GM19351 (cell line): Measurements from ENCODE around the gene BTRC.
"Not testable (repeated sequence)": the region's sequence is repeated elsewhere in the genome, so short reads cannot be mapped to it uniquely, and the experiment has no call there.

Experiments used
- ATAC-seq: cut with Tn5 transposase; IDR thresholded peaks from one replicate; pipeline ENCODE4 v1.9.1; 2021; ENCODE audit warnings: mild to moderate bottlenecking, moderate library complexity; ENCODE audit not compliant: unreplicated experiment

BTRC gene

DNA sequence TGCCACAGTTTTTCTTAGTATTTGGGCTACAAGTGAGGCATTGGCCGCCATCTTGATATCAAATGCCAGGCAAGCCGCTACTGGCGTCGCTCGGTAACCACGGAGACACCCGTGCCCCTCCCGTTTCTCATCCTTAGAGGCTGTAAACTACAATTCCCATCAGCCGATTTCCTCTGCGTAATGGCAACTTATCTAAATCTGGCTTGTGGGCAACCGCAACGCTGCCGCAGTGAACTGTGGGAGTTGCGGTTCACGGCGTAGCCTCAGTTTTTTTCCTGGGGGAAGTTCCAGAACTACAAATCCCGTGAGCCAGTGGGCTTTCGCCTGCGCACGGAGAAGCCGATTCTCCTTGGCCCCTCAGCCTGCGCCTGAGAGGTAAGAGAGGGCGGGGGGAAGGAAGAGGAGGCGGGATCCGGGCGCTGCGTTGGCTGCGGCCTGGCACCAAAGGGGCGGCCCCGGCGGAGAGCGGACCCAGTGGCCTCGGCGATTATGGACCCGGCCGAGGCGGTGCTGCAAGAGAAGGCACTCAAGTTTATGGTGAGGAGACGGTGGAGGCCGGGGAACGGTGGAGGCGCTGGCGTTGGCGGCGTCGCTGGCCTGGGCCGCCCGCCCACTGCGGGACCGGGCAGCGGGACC is at the start of gene BTRC:
BTRC (plus strand) TSS at position 474 of the 636 bp plus-strand sequence; CDS start at position 490, 16 bp downstream.
- peak; percentile 91 for ATAC-seq

DNA sequence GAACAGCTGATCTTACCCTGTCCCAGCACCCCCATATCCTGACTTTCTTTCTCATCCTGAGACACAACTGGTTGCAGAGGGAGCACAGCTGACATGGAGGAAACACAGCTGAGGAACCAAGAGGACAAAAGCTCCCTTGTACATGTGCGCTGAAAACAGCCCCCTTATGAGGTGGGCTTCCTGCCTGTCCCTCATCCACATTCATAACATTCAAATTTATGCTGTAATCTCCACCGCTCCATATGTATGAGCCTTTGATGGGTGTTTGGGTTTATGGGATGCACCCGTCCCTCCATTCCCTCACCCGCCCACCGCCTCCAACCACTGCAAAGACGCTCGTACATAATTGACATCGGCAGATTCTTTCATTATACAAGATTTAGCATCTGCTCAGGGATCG is 49.6 kb upstream of the BTRC start:
- ATAC-seq = no peak

DNA sequence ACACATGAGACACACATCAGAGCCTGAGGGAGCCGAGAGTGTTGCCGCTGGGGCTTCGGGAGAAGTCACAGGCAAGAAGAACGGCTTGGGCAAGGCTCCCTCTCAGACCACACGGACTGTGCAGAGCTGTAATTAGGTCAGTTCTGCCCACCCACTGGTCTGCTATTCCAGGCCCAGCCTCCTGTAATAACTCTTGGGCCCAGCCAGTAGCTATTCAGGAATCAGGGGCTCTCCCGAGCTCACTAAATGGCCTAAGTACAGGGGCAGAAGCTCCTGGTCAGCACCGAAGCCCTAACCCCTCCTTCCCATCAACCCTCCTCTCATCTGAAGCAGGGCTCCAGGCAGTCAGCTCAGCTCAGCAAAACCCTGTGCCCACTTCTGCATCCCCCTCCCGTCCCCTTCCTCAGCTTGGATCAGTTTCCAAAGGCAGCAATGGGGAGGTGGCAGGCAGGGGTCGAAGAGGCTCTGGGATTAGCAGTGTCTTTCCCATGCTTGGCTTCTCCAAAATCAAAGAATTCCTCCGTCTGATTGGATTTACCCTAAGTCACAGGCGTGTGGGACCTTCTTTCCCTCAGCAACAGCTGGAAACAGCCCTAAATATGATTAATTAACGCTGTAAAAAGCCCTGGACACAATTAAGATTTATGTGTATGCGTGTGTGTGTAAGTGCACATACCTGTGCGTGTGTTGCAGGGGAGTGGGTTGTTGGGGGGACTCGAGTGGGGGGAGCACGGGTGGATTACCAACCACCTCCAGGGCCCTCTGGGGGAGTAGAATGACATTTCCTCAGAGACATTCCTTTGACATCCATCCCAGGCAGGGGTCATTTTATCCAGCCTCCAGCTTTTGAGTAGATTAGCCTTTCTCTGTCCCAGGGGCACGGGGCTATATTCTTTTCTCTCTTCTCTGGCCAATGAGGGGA is 48.4 kb upstream of the BTRC start:
- no peak for ATAC-seq

DNA sequence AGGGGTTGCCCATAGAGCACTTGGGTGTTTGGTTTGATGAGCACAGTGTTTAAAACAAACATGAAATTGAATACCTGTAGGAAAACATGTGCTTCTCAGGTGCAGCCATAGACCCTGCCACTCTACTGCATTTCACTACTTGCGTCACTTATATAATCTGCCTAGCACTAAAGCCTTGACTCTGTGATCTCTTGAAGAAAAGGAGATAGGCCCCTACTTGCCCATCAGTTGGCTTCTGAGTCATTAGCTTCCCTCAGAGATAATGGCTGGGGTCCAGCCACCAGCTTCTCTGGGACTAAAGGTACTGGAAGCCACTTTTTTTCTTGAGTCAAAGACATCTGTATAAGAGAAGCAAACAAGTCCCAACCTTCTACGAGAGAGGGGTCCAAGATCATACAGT is 45.9 kb upstream of the BTRC start:
- no peak for ATAC-seq

DNA sequence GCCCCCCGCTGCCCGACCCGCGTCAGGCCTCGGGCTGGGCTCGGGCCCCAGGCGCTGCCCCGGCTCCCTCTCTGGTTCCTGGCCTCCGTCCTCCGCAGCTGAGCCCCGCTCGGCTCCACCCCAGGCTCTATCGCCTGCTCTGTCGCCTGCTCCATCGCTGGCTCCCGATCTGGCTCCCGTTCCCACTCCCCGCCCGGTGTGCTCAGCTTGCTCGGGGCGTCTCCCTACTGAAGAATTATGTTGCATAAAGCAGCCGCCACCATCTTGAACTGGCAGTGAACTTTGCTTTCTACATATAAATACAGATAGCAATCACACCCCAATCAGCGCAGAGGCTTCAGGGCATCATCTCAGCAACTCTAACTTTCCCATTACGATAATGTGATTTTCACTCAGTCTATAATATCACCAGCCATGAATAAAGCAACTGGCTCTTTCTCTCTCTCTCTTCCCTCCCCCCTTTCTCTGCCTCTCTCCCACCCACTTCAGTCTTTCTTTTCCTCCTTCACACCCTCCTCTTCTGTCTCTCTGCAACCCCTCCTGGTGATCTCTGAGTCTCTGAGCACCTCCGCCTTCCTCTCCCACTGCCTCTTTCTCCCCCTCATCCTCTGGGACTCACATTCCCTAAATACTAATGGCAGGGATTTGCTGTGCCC is 43.3 kb upstream of the BTRC start:
- no peak for ATAC-seq

DNA sequence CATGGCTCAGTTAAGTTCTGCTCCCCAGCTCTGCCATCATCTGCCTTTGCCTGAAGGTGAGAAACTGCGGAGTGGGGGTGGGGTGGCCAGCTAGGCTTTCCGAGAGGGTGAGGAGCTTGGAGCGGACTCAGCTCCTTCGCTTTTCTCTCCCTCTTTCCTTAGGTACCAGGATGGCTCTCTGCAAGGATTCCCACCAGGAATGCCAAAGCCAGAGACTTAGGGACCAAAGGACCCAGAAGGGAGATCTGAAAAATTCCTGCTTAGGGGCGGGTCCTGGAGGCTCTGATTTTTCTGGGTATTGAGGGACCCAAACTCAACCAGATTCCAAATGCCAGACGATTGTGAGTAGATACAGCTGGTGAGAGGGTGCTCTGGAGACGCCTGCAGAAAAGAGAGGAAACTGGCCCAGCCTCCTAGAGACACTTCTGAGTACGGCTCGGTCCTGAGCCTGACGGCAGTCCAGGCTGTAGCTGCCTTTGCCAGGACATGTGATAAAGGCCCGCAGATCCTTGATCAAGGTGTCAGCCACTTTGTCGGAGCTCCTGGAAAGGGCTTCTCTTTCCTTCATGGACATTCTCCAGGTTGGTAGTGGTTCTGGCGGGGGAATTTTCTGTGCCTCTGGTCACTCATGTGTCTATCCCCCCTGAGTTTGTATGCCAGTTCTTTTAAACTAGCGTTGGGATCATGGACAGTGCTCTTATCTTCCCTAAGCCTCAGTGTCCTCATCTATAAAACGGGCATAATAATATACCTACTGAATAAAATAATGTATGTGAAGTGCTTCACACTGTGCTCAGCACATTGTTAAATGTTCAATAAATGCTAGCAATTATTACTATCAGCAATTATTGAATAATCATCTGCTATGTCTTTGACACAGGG is 42.5 kb upstream of the BTRC start:
- no peak for ATAC-seq

DNA sequence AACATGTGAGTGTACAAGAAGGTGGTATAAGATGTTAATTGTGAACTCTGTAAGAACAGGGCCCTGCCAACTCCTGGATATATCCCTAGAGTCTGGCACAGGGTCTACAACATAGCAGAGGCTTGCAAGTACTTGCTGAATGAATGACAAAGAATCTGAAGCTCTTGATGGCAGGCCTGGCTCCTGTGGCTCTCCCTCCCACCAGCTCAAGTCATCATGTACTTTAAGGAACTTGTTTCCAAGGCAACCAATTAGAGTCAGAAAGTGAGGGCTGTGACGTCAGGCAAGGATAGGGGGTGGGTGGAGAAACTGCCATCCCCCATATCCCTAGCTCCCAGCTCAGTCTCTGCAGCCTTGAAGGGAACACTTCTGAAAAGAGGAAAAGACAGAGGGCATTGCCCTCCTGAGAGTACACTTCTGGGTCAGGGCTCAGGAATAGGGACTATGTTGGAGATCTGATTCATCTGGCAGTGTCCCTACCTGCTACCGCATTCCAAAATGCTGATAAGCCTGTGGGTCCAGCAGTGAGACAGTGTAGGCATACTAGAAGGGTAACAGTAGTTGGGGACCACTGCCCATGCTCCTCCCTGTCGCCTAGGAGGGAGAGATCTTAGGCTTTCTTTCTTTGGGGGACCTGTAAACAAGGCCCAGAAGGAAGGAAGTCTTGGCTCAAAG is 34.6 kb upstream of the BTRC start:
- no peak for ATAC-seq

DNA sequence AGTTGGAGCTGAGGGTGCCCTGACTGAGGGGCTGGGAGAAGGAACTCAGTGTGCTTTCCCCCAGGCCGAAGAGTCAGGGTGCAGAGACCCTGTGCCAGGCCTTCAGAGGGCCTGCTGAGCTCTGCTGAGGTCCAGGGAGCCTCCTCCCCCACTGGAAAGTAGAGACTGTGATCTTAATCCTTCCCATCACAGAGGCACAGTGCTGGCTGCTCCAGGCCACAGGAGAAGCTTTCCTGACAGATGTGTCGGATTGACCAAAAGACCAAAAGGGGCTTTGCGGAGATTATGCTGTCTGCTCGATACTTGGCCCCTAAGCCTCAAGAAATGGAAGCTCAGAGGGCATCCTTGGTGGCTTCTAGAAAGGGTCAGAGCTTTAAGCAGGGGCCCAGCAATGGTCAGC is 32.9 kb upstream of the BTRC start:
- ATAC-seq = no peak

DNA sequence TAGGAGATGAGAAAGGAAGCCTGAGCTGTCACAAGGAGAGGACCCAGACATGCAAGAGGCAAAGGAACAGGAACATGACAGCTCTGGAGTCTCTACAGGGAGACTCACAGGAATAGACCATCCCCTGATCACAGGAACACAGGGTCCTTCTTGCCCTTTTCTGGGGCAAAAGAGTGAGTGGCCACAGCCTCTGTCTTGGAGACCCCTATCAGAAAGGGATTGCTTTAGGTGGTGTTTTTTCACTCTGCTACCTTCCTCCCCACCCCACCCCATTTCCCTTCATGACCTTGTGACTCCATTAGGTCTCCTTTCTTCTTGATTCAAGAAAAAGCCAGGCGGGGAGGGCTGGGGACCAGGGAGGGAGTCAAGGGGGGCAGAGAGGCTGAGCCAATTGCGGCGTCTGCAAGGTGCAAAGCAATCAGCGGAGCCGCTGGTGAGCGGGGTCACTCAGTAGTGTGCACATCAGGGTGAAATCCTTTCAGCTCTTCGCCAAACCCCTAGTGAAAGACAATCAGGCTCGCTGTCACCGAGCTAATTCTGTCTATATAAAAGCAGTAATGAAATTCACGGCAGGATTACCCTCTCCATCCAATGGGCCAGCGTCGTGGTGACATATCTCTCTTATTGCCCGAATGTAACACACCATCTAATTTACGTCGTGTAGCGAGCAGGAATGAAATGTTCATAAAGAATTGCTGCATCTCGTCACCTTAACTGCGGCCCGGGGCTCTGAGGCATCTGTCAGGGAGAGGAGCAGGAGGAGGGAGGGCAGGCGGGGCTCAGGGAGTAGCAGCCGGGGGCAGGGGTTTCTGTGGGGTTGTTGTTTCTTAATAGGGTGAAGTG is 31.5 kb upstream of the BTRC start:
- ATAC-seq = no peak

DNA sequence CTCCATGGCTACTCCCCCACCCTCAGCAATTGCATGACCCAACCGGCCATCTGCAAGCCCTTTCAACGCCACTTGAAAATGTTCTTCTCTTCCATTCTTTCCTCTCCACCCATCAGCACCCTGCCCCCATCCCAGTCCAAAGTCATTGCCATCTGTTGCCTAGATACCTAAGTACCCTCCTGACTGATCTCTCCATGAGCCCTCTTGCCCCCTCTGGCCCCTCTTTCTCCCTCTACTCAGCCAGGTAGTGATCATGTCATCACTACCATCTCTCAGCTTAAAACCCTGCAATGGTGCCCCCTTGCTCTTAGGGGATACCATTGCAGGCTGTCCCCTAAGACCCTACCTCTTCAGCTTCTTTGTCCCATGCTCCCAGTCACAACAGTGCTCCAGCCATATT is 30.5 kb upstream of the BTRC start:
- ATAC-seq = no peak

DNA sequence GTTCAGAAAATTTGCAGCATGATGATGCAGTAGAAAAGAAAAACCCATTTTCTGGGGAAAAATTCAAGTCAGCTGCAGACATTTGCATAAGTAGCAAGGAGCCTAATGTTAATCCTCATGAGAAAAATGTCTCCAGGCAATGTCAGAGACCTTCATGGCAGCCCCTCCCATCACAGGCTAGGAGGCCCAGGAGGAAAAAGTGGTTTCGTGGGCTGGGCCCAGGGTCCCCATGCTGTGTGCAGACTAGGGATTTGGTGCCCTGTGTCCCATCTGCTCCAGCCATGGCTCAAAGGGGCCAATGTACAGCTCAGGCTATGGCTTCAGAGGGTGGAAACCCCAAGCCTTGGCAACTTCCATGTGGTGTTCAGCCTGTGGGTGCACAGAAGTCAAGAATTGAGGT is 26.5 kb upstream of the BTRC start:
- ATAC-seq = not testable (repeated sequence)

DNA sequence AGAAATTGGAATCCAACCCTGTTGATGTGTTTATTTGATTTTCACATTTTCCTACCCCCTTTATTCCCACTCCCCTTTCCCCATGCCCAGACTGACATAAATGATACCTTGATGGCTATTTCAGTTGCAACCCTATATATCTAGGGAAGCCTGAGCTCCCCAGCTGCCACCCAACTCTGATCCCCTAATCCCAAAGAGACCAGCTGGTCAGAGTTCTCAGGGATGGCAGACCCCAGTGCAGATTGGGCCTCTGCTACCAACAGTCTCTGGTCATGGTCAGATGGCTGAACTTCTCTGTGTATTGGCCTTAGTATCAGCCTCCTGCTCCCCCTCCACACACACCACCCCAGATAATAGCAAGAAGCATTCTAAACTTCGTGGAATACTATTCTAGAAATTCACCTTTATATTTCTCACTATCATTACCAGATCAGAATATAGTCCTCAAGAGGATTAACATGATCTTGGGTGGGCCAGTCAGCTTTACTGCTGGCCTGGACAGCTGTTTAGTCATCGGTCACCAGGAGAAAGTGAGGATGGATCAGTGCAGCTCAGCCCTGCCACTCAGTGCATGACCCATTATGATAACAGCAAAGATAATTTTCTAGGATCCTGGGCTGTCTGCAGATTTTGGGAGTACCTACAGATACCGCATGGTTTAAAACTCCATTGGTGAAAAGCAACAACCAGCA is 24.5 kb upstream of the BTRC start:
- no peak for ATAC-seq

DNA sequence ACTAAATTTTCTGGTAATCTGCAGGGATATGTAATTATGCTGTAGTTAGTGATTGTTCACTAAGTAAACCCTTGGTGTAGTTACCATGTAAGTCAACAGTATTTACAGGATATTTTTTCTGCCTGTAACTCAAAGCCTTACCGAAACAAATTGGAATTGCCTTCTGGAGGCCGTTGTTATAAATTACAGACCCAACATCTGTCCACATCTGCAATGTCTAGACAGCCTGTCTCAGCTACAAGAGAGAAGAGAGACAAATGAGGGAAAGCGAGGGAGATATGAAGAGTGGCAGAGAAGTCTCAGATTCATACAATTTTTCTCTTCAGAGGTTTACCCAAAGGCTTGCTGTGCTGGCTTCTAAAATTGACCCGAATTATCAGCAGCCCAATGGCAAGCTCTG is 23.7 kb upstream of the BTRC start:
- no peak for ATAC-seq

DNA sequence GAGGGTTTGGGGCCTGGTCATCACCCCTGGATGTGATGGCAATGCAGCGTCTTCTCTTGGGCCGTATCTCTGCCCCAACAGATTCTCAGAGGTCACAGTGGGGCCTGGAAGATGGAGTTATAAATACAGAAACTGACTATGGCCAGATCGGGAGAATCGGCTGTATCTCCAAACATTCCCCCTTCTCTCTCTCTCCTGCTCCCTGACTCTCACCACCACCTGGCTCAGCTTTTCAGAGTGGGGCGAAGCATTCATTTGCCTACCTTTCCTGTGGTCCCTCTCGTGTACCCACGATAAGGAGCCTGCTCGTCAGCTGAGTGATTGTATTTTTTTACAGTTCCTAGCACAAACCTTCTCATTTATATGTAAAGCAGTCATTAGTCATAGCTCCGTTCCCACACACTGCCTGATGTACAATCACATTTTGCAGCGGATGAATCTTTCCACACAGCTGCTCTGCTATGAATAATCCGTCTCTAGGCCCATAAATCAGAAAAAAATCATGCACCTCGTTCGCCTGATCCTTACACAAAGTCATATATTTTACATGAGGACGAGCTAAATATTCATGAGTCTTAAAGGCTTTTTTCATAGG is 23.2 kb upstream of the BTRC start:
- no peak for ATAC-seq

DNA sequence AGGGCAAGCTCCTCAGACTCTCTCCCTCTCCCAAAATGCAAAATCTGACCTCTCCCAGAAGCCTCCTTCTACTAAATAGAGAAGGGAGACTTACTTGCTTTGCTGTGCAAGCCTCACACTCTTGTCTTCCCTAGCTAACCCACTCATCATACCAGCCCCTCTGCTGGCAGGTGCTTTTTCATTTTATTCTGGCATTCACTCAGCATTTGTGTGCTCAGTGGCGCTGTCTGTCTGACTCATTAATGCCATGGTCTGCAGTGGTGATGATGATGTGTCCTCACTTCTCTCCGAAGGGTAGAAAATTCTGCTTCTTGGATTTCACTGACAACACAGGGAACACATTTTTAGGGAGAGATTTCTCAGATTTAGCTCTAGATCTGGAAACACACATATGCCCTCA is 22.0 kb upstream of the BTRC start:
- no peak for ATAC-seq

DNA sequence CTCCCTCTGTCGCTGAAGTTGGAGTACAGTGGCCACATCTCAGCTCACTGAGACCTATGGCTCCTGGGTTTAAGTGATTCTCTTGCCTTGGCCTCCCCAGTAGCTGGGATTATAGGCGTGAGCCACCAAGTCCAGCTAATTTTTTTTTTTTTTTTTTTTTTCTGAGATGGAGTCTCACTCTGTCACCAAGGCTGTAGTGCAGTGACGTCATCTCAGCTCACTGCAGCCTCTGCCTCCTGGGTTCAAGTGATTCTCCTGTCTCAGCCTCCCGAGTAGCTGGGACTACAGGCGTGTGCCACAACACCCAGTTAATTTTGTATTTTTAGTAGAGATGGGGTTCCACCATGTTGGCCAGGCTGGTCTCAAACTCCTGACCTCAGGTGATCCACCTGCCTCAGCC is 19.7 kb upstream of the BTRC start:
- not testable (repeated sequence) for ATAC-seq

DNA sequence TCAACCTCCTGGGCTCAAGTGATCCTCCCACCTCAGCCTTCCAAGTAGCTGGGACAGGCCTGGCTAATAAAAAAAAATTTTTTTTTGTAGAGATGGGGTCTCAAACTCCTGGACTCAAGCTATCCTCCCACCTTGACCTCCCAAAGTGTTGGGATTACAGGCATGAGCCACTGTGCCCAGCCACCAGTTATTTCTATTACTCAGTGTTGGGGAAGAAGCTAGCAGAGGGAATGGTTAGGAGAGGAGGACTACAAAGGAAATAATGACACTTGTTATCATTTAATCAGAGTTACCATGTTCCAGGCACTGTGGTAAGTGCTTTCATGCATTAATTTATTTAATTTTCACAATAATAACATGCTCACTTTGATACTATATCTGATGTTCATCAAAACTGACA is 17.6 kb upstream of the BTRC start:
- no peak for ATAC-seq

DNA sequence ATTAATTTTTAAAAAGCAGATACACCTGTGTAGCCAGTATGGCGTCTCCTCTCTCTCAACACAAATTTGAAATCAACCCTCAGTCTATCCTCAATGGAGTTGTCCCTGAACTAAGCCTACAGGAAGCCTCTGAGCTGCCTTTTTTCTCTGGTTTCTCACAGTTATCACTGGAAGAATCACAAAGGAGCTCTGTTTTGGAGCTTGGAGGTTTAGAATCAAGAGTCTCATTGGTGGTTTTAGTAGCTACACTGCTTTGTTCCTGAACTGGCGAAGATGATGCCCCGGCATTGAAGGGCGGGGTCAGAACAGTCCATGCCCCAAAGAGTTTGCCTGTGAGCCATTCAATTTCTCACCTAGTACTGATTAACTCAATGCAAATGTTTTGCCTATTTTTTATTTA is 16.1 kb upstream of the BTRC start:
- no peak for ATAC-seq
